ENCODE measurements around the gene RGL1. TPM values are rescaled to one million over a fixed set of nuclear protein-coding genes. Genes with fewer than 3 reads are reported as not detected.

Gene RGL1
- total RNA-seq, 1 experiment from 2014 or later = 1.3 TPM

GRCh38 chr1:183812686-183813569 is 8.0 kb downstream of the RGL1 start:
- RAD21 ChIA-PET (ENCODE audit: low non-redundant PET in 1 of 2, low total read pairs in 2 of 2, uncharacterized antibody in 2 of 2, unreplicated experiment in 2 of 2) = no interaction called here
- Histone ChIP-seq H2AFZ (ENCODE audit: low read depth, low read length, poor library complexity, severe bottlenecking) (no peak overlapping the region), H3K9me3 (ENCODE audit: control insufficient read depth in 1 of 2, insufficient read depth in 1 of 2, low read depth in 1 of 2, low read length in 2 of 2) (no peaks in the 10 kb centered on the region), H3K36me3 (ENCODE audit: control insufficient read depth in 1 of 2, insufficient read depth in 2 of 2, low read length in 2 of 2) (no peaks in the 10 kb centered on the region), H3K4me1 (ENCODE audit: control insufficient read depth in 1 of 2, insufficient read depth in 2 of 2, low read length in 2 of 2) (peaks cover 0 to 7% of the 10 kb centered on the region in 2 experiments; a peak in 1 of 4 replicates), H3K27ac (ENCODE audit: low read depth, low read length) (no peak overlapping the region), H3K79me2 (ENCODE audit: insufficient read depth, low read length) (no peaks in the 10 kb centered on the region), H3K9me2 (ENCODE audit: insufficient read depth) (no peaks in the 10 kb centered on the region), H3K4me2 (ENCODE audit: low read length) (no peak overlapping the region), H3K9ac (ENCODE audit: low read length) (no peak overlapping the region), H3K4me3 (replicated peaks in 1 of 2; ENCODE audit: low read depth in 1 of 2, low read length in 2 of 2) (no peak overlapping the region), H3K27me3 (ENCODE audit: insufficient read depth, low read length) (no peaks in the 10 kb centered on the region), H4K20me1 (ENCODE audit: insufficient read depth) (no peaks in the 10 kb centered on the region)
- BruUV-seq (replicated peaks) = no TSS peak
- DNase-seq (ENCODE audit: low read depth, low spot score) = no peak
- no peak for ATAC-seq
- CTCF ChIA-PET = no interaction called here
- POLR2A ChIA-PET = no interaction called here
- TF ChIP-seq EZH2 (IDR thresholded peaks at IDR 0.05) (no peak), ZNF274 (IDR thresholded peaks at IDR 0.05; ENCODE audit: low read depth, low read length) (no peak), ZFX (IDR thresholded peaks at IDR 0.05) (no peak), POLR2A (IDR thresholded peaks at IDR 0.05; ENCODE audit: borderline replicate concordance, extremely low read depth, insufficient read depth, insufficient read length) (no peak), RAD21 (IDR thresholded peaks at IDR 0.05; ENCODE audit: low read depth) (no peak), SP1 (IDR thresholded peaks at IDR 0.05; ENCODE audit: low read depth) (no peak), SRF (IDR thresholded peaks at IDR 0.05; ENCODE audit: low read depth) (no peak), REST (IDR thresholded peaks at IDR 0.05; ENCODE audit: low read depth) (no peak), ATF3 (IDR thresholded peaks at IDR 0.05) (no peak), ELF1 (IDR thresholded peaks at IDR 0.05; ENCODE audit: borderline replicate concordance, low read depth) (no peak), JUND (IDR thresholded peaks at IDR 0.05) (no peak), EGR1 (IDR thresholded peaks at IDR 0.05; ENCODE audit: low read depth) (no peak), YY1 (IDR thresholded peaks at IDR 0.05; ENCODE audit: extremely low read depth, insufficient replicate concordance, low read depth, low read length) (no peak), MAX (IDR thresholded peaks at IDR 0.05) (no peak), EZH2phosphoT487 (IDR thresholded peaks at IDR 0.05; ENCODE audit: borderline replicate concordance) (no peak)
- intact Hi-C loops (cut with micrococcal nuclease) = no loop called here
